Pancreas (tissue), 10 donors: ENCODE measurements around the gene TUBGCP4. TPM values are rescaled to one million over a fixed set of nuclear protein-coding genes. Genes with fewer than 3 reads are reported as not detected.
A peak's percentile ranks its signal among the peaks of the same experiment; 100 is the strongest.

Source experiments
- ATAC-seq, 4 donors: fragments of 200-7000 bp; cut with Tn5 transposase; one replicate each; pipeline versions ENCODE4 v1.8.0 to v1.9.1; 2020; ENCODE audit warnings: mild to moderate bottlenecking in 4 of 4, moderate library complexity in 4 of 4
- DNase-seq, 6 donors: peaks; one replicate each; pipeline ENCODE4 v3.0.0-alpha.2; 2020
- FAIRE-seq: peaks from 2 replicates; lab custom pipeline; 2012; peaks lifted over from hg19 to GRCh38; lab: Jason Lieb, UNC
- H3K27ac ChIP-seq, 4 donors: fragments of 200-600 bp; sonication (generic); 1 replicate in 3 of 4; 2 replicates in 1 of 4; pipeline versions ENCODE4 v1.5.0 to v1.8.0; 2020
- H3K27me3 ChIP-seq, 4 donors: fragments of 200-600 bp; one replicate each; pipeline ENCODE4 v1.8.0; 2021
- H3K36me3 ChIP-seq, 3 donors: fragments of 200-600 bp; sonication (generic) in 1 of 3; one replicate each; pipeline versions ENCODE4 v1.5.0 to v1.8.0; 2020 to 2021
- H3K4me1 ChIP-seq, 3 donors: fragments of 200-600 bp; one replicate each; pipeline ENCODE4 v1.8.0; 2021
- H3K4me3 ChIP-seq, 4 donors: fragments of 200-600 bp; sonication (generic) in 2 of 4; one replicate each; pipeline versions ENCODE4 v1.5.0 to v1.8.0; 2020 to 2021
- H3K9me3 ChIP-seq, 4 donors: fragments of 200-600 bp; one replicate each; pipeline ENCODE4 v1.8.0; 2021
- WGBS, 2 donors: extraction: QIAGEN DNeasy Blood & Tissue Kit; methylation state at CpG; one replicate each; pipeline ENCODE4 v1.1.7; 2013; 5-methylcytosine and 5-hydroxymethylcytosine counted together
- intact Hi-C, 3 donors: fragments of 100-400 bp; cut with DNase I; formaldehyde crosslinking; loops; one replicate each; pipeline versions ENCODE4 v1.11.1 to v1.14.2; 2022
- polyA plus RNA-seq, 2 donors: library from polyadenylated mRNA; stranded (reverse); fragments of 200-250 nt; gene quantifications; one replicate each; pipeline ENCODE4 v1.2.3, GENCODE V29; 2013
- total RNA-seq, 6 donors: library from RNA; stranded (reverse); fragmentation: NEBNext Ultra II Directional in 4 of 6; extraction: Animal tissue kit (Norgen Biotek cat#: 25700) in 4 of 6; gene quantifications; one replicate each; pipeline versions ENCODE4 v1.2.1 to v1.2.4, GENCODE V29; 2021 to 2023
- TF ChIP-seq, protein P1 (sequence below), 4 donors: fragments of 200-600 bp; sonication (generic) in 3 of 4; IDR thresholded peaks; one replicate each; pipeline versions ENCODE4 v1.5.0 to v1.8.0; 2021; ENCODE audit warnings: antibody characterized with exemption in 4 of 4
- donor health status: healthy with polysubstance abuse.
- donor health status: DM: no; HTN: no; CAD: no; lungs with moderate emphysema.
- donor health status: DM: no; HTN: no; CAD: no.
- donor health status: control.
- donor health status: control.
- donor health status: Bipolar disorder and iron deficiency.
- donor health status: DM: yes; HTN: yes; CAD: no.
- donor health status: DM: no; HTN: no; CAD: no.
- donor health status: DM: no; HTN: no; CAD: no.
- donor health status: DM: yes; HTN: yes; CAD: no.

Gene TUBGCP4
- total and polyA plus RNA-seq, 8 donors, result 4.8 to 14.8 (median 9.4) TPM

DNA sequence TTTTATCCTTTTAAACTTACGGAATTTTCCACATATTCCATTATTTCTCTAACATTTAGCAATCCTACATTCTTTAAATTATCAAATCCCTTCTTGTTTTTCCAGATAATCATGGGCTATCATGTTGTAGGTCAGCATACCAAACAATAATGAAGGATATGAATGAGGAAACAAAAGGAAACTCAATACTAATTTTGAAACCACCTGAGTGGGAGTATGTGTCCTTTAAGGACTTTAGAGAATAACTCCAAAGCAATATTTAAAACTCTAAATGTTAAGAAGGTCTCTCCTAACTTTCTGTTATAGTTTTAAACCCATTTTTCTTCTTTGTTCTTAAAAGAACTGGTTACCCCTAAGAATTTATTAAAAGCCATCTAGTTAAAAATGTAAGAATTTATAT, 79.1 kb downstream of the TUBGCP4 start:
- intact Hi-C loops, result no loop called here
- no peak for DNase-seq
- WGBS, 2 donors, result 92 to 96% methylated on average over 1 of the region's 1 CpG
- H3K9me3 ChIP-seq, result no peaks in the 10 kb centered on the region
- TF ChIP-seq, protein P1, sequence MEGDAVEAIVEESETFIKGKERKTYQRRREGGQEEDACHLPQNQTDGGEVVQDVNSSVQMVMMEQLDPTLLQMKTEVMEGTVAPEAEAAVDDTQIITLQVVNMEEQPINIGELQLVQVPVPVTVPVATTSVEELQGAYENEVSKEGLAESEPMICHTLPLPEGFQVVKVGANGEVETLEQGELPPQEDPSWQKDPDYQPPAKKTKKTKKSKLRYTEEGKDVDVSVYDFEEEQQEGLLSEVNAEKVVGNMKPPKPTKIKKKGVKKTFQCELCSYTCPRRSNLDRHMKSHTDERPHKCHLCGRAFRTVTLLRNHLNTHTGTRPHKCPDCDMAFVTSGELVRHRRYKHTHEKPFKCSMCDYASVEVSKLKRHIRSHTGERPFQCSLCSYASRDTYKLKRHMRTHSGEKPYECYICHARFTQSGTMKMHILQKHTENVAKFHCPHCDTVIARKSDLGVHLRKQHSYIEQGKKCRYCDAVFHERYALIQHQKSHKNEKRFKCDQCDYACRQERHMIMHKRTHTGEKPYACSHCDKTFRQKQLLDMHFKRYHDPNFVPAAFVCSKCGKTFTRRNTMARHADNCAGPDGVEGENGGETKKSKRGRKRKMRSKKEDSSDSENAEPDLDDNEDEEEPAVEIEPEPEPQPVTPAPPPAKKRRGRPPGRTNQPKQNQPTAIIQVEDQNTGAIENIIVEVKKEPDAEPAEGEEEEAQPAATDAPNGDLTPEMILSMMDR (IDR thresholded peaks at IDR 0.05), result no peak
- FAIRE-seq, result peak; percentile 29
- H3K27ac ChIP-seq, result no peak overlapping the region
- H3K27me3 ChIP-seq, result no peaks in the 10 kb centered on the region
- ATAC-seq, result no peak
- H3K36me3 ChIP-seq, result peaks cover 0 to 4% (median 0%) of the 10 kb centered on the region in 3 donors
- no peak overlapping the region for H3K4me3 ChIP-seq
- H3K4me1 ChIP-seq, result no peaks in the 10 kb centered on the region

Other genes with a start within 250 kb of the TUBGCP4 start
- 10 to 100 TPM in 4 of 6 donors, 1 to 10 TPM in 2; 8.1 to 14.7 (median 10.2) TPM for gene TMEM62, start 237.5 kb upstream of the TUBGCP4 start, total RNA-seq
- 10 to 100 TPM; 13.9 to 16.8 TPM for gene TMEM62, start 237.5 kb upstream of the TUBGCP4 start, polyA plus RNA-seq
- gene CCNDBP1, start 185.7 kb upstream of the TUBGCP4 start, total RNA-seq, result 10 to 100 TPM; 17.6 to 35.7 (median 21.7) TPM
- 10 to 100 TPM; 20.1 to 37.7 TPM for gene CCNDBP1, start 185.7 kb upstream of the TUBGCP4 start, polyA plus RNA-seq
- gene EPB42, start 150.1 kb upstream of the TUBGCP4 start, total RNA-seq, result not detected
- not detected for gene EPB42, start 150.1 kb upstream of the TUBGCP4 start, polyA plus RNA-seq
- not detected for gene TGM5, start 104.2 kb upstream of the TUBGCP4 start, total RNA-seq
- gene TGM5, start 104.2 kb upstream of the TUBGCP4 start, polyA plus RNA-seq, result not detected
- gene TGM7, start 68.8 kb upstream of the TUBGCP4 start, total RNA-seq, result not detected
- not detected for gene TGM7, start 68.8 kb upstream of the TUBGCP4 start, polyA plus RNA-seq
- gene LCMT2, start 40.5 kb upstream of the TUBGCP4 start, total RNA-seq, result 1 to 10 TPM; 1.9 to 5.0 (median 3.9) TPM
- 1 to 10 TPM; 1.7 to 4.4 TPM for gene LCMT2, start 40.5 kb upstream of the TUBGCP4 start, polyA plus RNA-seq
- 10 to 100 TPM; 11.2 to 18.8 (median 13.4) TPM for gene ZSCAN29, start 58 bp upstream of the TUBGCP4 start, total RNA-seq
- 1 to 10 TPM; 7.0 to 7.8 TPM for gene ZSCAN29, start 58 bp upstream of the TUBGCP4 start, polyA plus RNA-seq
- gene TP53BP1, start 122.1 kb downstream of the TUBGCP4 start, total RNA-seq, result 10 to 100 TPM; 12.6 to 31.8 (median 15.2) TPM
- 10 to 100 TPM; 12.4 to 19.0 TPM for gene TP53BP1, start 122.1 kb downstream of the TUBGCP4 start, polyA plus RNA-seq
- 1 to 10 TPM in 3 of 6 donors, under 1 TPM in 3; 0.59 to 4.1 (median 1.6) TPM for gene MAP1A, start 146.5 kb downstream of the TUBGCP4 start, total RNA-seq
- gene MAP1A, start 146.5 kb downstream of the TUBGCP4 start, polyA plus RNA-seq, result 1 to 10 TPM; 1.3 to 1.7 TPM
- gene PPIP5K1, start 219.1 kb downstream of the TUBGCP4 start, total RNA-seq, result 10 to 100 TPM; 13.3 to 39.9 (median 17.2) TPM
- gene PPIP5K1, start 219.1 kb downstream of the TUBGCP4 start, polyA plus RNA-seq, result 10 to 100 TPM; 11.3 to 16.0 TPM
- gene CKMT1B, start 222.9 kb downstream of the TUBGCP4 start, total RNA-seq, result 1 to 10 TPM in 5 of 6 donors, under 1 TPM in 1; 0.97 to 3.5 (median 3.1) TPM
- 1 to 10 TPM; 2.7 to 8.5 TPM for gene CKMT1B, start 222.9 kb downstream of the TUBGCP4 start, polyA plus RNA-seq
- under 1 TPM in 5 of 6 donors, not detected in 1; 0.28 to 0.43 (median 0.32) TPM for gene STRC, start 247.7 kb downstream of the TUBGCP4 start, total RNA-seq
- under 1 TPM; 0.46 to 0.82 TPM for gene STRC, start 247.7 kb downstream of the TUBGCP4 start, polyA plus RNA-seq